GM12878 (cell line): Measurements from ENCODE around the gene C19orf33. TPM values are rescaled to one million over a fixed set of nuclear protein-coding genes. Genes with fewer than 3 reads are reported as not detected.

Experiments
- ATAC-seq: fragments of 200-7000 bp; cut with Tn5 transposase; 3 replicates; pipeline ENCODE4 v1.9.1; 2020; ENCODE audit warnings: mild to moderate bottlenecking, moderate library complexity
- BruUV-seq: library from RNA; stranded (reverse); fragments of 400-500 nt; replicated peaks from 2 replicates; lab custom pipeline; 2021; lab: Mats Ljungman, UMichigan
- CTCF ChIA-PET: fragments of 300-600 bp; sonication (Branson Sonifier 250); formaldehyde crosslinking; extraction: SDS; loops from one replicate; lab custom pipeline; 2021; ENCODE audit warnings: inconsistent platforms; lab: Yijun Ruan, JAX
- POLR2A ChIA-PET: fragments of 350-600 bp; formaldehyde crosslinking; extraction: SDS; loops from one replicate; lab custom pipeline; 2021; ENCODE audit warnings: inconsistent platforms; lab: Charles Lee
- RAD21 ChIA-PET: fragments of 300-600 bp; sonication (Branson Sonifier 250); formaldehyde crosslinking; loops from one replicate; lab custom pipeline; 2023; ENCODE audit warnings: antibody characterized with exemption; ENCODE audit not compliant: unreplicated experiment; lab: Charles Lee
- SMC1A ChIA-PET: fragments of 300-600 bp; sonication (Branson Sonifier 250); formaldehyde crosslinking; loops from one replicate; lab custom pipeline; 2023; ENCODE audit not compliant: unreplicated experiment, uncharacterized antibody; lab: Charles Lee
- DNase-seq: peaks from one replicate; pipeline ENCODE4 v3.0.0-alpha.2; 2011; ENCODE audit warnings: low read depth, low spot score
- FAIRE-seq: peaks from 3 replicates; lab custom pipeline; 2011; peaks lifted over from hg19 to GRCh38; lab: Jason Lieb, UNC
- H2AFZ ChIP-seq: 2 replicates; pipeline ENCODE4 v1.6.0; 2011; ENCODE audit warnings: low read depth, low read length, control low read depth; ENCODE audit not compliant: control insufficient read depth
- H3K27ac ChIP-seq: 2 replicates; pipeline ENCODE4 v1.5.1; 2011; ENCODE audit warnings: control low read depth; ENCODE audit not compliant: control insufficient read depth, insufficient read depth
- H3K27me3 ChIP-seq, 2 experiments: replicated peaks in 1 of 2; 2 replicates each; pipeline versions ENCODE4 v1.6.0 to v1.6.1; 2011; ENCODE audit warnings: low read length in 1 of 2; ENCODE audit not compliant: control insufficient read depth in 2 of 2, insufficient read depth in 2 of 2
- H3K36me3 ChIP-seq, 2 experiments: 2 replicates each; pipeline ENCODE4 v1.5.1; 2011; ENCODE audit warnings: low read length in 1 of 2; ENCODE audit not compliant: control insufficient read depth in 2 of 2, insufficient read depth in 2 of 2
- H3K4me1 ChIP-seq: 2 replicates; pipeline ENCODE4 v1.6.1; 2011; ENCODE audit warnings: mild to moderate bottlenecking, low read length, moderate library complexity, mixed read lengths; ENCODE audit not compliant: control insufficient read depth, insufficient read depth
- H3K4me2 ChIP-seq: 2 replicates; pipeline ENCODE4 v1.6.0; 2011; ENCODE audit warnings: control low read depth; ENCODE audit not compliant: control insufficient read depth, insufficient read depth
- H3K4me3 ChIP-seq: fragments of 200-600 bp; sonication (generic); 2 replicates; pipeline ENCODE4 v1.5.1; 2016
- H3K79me2 ChIP-seq: 2 replicates; pipeline ENCODE4 v1.6.0; 2011; ENCODE audit warnings: low read length; ENCODE audit not compliant: control insufficient read depth, insufficient read depth
- H3K9ac ChIP-seq: 2 replicates; pipeline ENCODE4 v1.8.0; 2011; ENCODE audit warnings: low read length, control low read depth, mixed read lengths; ENCODE audit not compliant: control insufficient read depth, insufficient read depth
- H3K9me3 ChIP-seq: replicated peaks from 3 replicates; pipeline ENCODE4 v1.5.1; 2011; ENCODE audit warnings: mild to moderate bottlenecking, low read length; ENCODE audit not compliant: control insufficient read depth, insufficient read depth
- H4K20me1 ChIP-seq: 2 replicates; pipeline ENCODE4 v1.6.0; 2011; ENCODE audit not compliant: control insufficient read depth, insufficient read depth
- CBX5 ChIP-seq: sonication (generic); IDR thresholded peaks from 2 replicates; pipeline ENCODE4 v1.6.1; 2016; ENCODE audit warnings: low read depth, moderate library complexity, mild to moderate bottlenecking, inconsistent platforms
- FOXK2 ChIP-seq: fragments of 450-650 bp; IDR thresholded peaks from 2 replicates; pipeline ENCODE4 v1.6.1; 2017; ENCODE audit warnings: mild to moderate bottlenecking, moderate library complexity
- PAX8 ChIP-seq: fragments of 450-650 bp; IDR thresholded peaks from 2 replicates; pipeline ENCODE4 v1.6.1; 2017; ENCODE audit warnings: mild to moderate bottlenecking, moderate library complexity
- SUPT20H ChIP-seq: IDR thresholded peaks from 2 replicates; pipeline ENCODE4 v1.6.1; 2011; ENCODE audit warnings: low read depth, mild to moderate bottlenecking, low read length, moderate library complexity, borderline replicate concordance; ENCODE audit not compliant: control insufficient read depth
- WGBS: methylation state at CpG from one replicate; pipeline ENCODE4 v1.1.6; 2016; ENCODE audit warnings: low lambda C conversion rate; ENCODE audit not compliant: insufficient replicate concordance, insufficient coverage; ENCODE audit errors: missing lambda C conversion rate; 5-methylcytosine and 5-hydroxymethylcytosine counted together
- in situ Hi-C: fragments of 300-500 bp; cut with MboI; formaldehyde crosslinking; loops from 9 replicates; pipeline ENCODE4 v1.14.3; 2018; ENCODE audit warnings: mixed read lengths
- intact Hi-C: fragments of 100-400 bp; cut with micrococcal nuclease; formaldehyde crosslinking; loops from one replicate; pipeline ENCODE4 v1.14.2; 2022; ENCODE audit not compliant: unreplicated experiment
- polyA plus RNA-seq, 11 experiments: library from polyadenylated mRNA; depleted of rRNA in 4 of 11; unstranded in 6 of 11; stranded (reverse) in 5 of 11; fragments of >200 nt; fragmentation: Nextera tagmentation in 4 of 11; fragmentation: Illumina TruSeq in 1 of 11; extraction: Ambion mirVana in 4 of 11; extraction: Trizol in 1 of 11; gene quantifications; 1 replicate in 1 of 11; 2 replicates in 10 of 11; pipeline versions ENCODE4 v1.2.1 to v1.2.3, GENCODE V29; 2011 to 2016; ENCODE audit warnings: inconsistent platforms in 2 of 11, missing spikeins in 2 of 11, low read depth in 1 of 11
- total RNA-seq, 4 experiments: library from RNA; depleted of rRNA in 3 of 4; stranded (reverse); fragments of >200 nt in 3 of 4; fragmentation: Illumina TruSeq in 1 of 4; extraction: Trizol in 1 of 4; gene quantifications; 2 replicates each; pipeline versions ENCODE4 v1.2.1 to v1.2.3, GENCODE V29; 2013 to 2021
- TF ChIP-seq, protein P1 (sequence below): fragments of 450-650 bp; IDR thresholded peaks from 2 replicates; pipeline ENCODE4 v1.6.1; 2018; ENCODE audit warnings: borderline replicate concordance, mild to moderate bottlenecking; ENCODE audit not compliant: partially characterized antibody

Gene C19orf33
- total and polyA plus RNA-seq, 10 of the 15 experiments (the other 5 are each of a cell fraction or from before 2014, with no cell fraction given) = 0.28 to 0.45 TPM; not detected in 8

DNA sequence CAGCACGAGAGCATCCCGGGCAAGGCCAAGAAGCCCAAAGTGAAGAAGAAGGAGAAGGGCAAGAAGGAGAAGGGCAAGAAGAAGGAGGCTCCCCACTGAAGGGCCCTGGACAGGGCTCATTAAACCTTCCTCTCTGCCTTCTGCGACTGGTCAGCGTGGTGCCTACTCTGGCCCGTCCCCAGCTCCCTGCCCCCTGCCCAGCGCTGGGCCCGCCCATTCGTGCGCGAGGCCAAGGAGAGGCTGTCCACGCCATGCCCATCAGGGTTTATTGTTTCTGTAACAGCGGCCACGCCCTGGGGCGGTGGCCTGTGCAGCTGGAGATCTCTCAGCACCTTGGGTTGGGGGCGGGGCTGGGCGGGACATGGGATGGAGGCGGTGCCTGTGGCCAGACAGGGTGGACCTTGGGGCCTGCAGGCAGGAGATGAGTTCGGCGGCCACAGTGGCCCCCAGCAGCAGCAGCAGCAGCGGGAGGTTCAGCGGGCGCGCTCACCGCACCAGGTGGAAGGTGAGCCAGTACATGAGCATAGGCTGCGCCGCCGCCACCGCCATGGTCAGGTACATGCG is 897 bp downstream of the C19orf33 start:
- Histone ChIP-seq H3K36me3 (peaks cover 0 to 11% of the 10 kb centered on the region in 2 experiments; a peak in 3 of 4 replicates), H3K79me2 (no peaks in the 10 kb centered on the region), H3K9ac (no peak overlapping the region), H3K4me1 (no peaks in the 10 kb centered on the region), H3K9me3 (no peaks in the 10 kb centered on the region), H3K27me3 (no peaks in the 10 kb centered on the region), H4K20me1 (no peaks in the 10 kb centered on the region), H3K4me2 (no peak overlapping the region), H2AFZ (no peak overlapping the region), H3K27ac (no peak overlapping the region), H3K4me3 (no peak overlapping the region)
- DNase-seq (no peak), ATAC-seq (no peak), FAIRE-seq (no peak)
- ChIA-PET CTCF (interaction anchor here (0.7 kb wide), 1 partner anchor 234 kb away, joined by 3 read pairs; no protein-coding TSS in a partner anchor), POLR2A (no interaction called here), SMC1A (no interaction called here), RAD21 (no interaction called here)
- intact Hi-C loops (no loop called here), in situ Hi-C loops (no loop called here)
- TF ChIP-seq, protein P1, sequence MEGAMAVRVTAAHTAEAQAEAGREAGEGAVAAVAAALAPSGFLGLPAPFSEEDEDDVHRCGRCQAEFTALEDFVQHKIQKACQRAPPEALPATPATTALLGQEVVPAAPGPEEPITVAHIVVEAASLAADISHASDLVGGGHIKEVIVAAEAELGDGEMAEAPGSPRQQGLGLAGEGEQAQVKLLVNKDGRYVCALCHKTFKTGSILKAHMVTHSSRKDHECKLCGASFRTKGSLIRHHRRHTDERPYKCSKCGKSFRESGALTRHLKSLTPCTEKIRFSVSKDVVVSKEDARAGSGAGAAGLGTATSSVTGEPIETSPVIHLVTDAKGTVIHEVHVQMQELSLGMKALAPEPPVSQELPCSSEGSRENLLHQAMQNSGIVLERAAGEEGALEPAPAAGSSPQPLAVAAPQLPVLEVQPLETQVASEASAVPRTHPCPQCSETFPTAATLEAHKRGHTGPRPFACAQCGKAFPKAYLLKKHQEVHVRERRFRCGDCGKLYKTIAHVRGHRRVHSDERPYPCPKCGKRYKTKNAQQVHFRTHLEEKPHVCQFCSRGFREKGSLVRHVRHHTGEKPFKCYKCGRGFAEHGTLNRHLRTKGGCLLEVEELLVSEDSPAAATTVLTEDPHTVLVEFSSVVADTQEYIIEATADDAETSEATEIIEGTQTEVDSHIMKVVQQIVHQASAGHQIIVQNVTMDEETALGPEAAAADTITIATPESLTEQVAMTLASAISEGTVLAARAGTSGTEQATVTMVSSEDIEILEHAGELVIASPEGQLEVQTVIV = no peak
- TF ChIP-seq FOXK2 = no peak
- WGBS = 89% methylated on average over 12 of the region's 29 CpGs
- no TSS peak for BruUV-seq

DNA sequence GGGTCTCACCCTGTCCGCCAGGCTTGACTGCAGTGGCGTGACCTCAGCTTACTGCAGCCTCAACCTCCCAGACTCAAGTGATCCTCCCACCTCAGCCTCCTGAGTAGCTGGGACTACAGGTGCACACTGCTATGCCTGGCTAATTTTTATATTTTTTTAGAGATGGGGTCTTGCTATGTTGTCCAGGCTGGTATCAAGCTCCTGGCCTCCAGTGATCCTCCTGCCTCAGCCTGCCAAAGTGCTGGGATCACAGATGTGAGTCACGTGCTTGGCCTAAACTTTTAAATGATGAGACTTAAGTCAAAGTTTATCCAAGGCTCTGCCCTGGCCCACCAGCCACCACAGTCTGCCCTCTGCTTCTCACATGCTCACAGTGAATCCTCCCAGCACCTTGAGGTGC is 2.2 kb downstream of the C19orf33 start:
- 95% methylated on average over 3 of the region's 3 CpGs for WGBS
- ChIA-PET POLR2A (interaction anchor here (0.6 to 0.9 kb wide), 2 partner anchors 46 to 248 kb away, joined by 6 read pairs; no protein-coding TSS in a partner anchor), CTCF (no interaction called here), RAD21 (no interaction called here), SMC1A (no interaction called here)
- no peak overlapping the region for H3K4me3 ChIP-seq
- DNase-seq (no peak), FAIRE-seq (no peak), ATAC-seq (no peak)
- H4K20me1 ChIP-seq = no peaks in the 10 kb centered on the region
- no peak overlapping the region for H3K27ac ChIP-seq
- H3K9ac ChIP-seq = no peak overlapping the region
- no peak overlapping the region for H3K4me2 ChIP-seq
- TF ChIP-seq SUPT20H = no peak
- no peak for TF ChIP-seq PAX8
- no peak for TF ChIP-seq CBX5
- H3K27me3 ChIP-seq = no peaks in the 10 kb centered on the region
- no peak overlapping the region for H2AFZ ChIP-seq
- no peaks in the 10 kb centered on the region for H3K9me3 ChIP-seq
- peaks cover 0 to 11% of the 10 kb centered on the region in 2 experiments; a peak in 3 of 4 replicates for H3K36me3 ChIP-seq
- in situ Hi-C loops (no loop called here), intact Hi-C loops (no loop called here)
- H3K4me1 ChIP-seq = no peaks in the 10 kb centered on the region
- no peaks in the 10 kb centered on the region for H3K79me2 ChIP-seq
- BruUV-seq = no TSS peak
